ELF-1 (cell line): ENCODE results near the gene KNDC1.

Source experiments
- DNase-seq: peaks from one replicate; pipeline ENCODE4 v3.0.0-alpha.2; 2016; ENCODE audit warnings: low read depth, low spot score

The KNDC1 gene

DNA sequence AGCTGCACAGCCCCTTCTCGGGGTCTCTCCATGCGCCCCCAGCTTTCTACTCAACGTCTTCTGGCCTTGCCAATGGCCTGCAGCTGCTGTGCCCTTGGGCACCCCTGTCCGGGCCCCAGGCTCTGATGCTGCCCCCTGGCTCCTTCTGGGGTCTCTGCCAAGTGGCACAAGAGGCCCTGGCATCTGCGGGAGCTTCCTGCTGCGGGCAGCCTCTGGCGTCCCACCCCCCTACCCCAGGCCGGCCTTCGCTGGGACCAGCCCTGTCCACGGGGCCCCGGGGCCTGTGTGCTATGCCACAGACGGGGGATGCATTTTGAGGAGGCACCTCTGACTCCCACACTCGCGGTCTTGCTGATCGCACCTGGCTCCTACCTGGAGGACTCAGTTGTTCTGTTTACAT, 80.0 kb downstream of the KNDC1 start:
- no peak for DNase-seq

GRCh38 chr10:133241501-133242205, 81.6 kb downstream of the KNDC1 start:
- DNase-seq, result no peak

- no peak for DNase-seq
Observed at GRCh38 chr10:133242611-133243356, 82.8 kb downstream of the KNDC1 start.

DNA sequence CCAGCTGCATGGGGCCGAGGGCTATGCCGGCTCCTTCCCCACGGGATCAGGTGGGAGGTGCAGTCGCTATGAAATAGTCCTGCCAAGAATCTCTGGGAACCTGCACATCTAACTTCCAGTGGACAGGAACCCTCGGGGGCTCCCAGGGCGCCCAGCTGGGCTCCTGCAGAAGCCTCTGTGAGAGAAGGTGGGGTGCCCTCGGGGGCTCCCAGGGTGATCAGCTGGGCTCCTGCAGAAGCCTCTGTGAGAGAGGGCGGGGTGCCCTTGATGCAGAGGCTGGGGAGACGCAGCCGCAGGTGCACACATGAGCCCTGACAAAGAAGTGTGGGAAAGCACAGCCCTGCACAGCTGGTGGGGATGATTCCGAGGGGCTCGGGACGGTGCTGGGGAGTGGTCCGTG, 83.6 kb downstream of the KNDC1 start:
- no peak for DNase-seq

DNA sequence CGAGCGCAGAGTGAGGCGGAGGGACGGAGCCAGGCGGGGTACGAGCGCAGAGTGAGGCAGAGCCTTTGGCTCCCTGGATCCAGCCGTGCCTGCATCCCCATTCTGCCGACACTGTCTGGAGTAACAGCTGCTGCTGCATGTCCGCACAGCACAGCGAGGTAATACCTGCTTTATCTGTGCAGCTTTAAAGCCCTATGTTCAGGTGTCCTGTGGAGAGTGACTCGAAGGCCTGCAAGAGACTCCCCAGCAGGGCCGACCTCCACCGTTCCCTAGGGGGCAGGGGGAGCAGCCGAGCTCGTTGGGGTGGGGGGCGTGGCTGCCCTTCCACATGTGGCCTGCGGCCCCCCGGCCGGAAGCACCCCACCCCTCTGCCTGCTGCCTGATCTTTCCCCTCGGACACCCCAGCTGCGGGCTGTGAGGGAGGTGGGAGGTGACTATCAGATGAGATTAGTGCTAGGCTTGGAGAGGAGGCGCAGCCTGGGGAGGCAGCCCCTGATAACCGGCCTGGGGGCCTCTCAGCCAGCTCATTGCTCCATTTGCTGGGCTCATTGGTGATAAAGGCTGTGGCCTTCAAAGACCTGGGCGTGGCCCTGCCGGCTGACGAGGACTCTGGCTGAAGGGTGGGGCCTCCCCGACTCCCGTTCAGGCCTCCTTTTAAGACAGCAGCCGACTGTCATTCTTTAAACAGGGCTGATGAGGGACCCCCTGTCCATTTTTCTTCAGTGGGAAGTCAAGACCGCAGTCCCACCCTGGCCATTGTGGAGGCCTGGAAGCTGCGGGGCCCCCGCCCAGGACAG, 85.6 kb downstream of the KNDC1 start:
- peak; percentile 74 for DNase-seq

GRCh38 chr10:133246236-133246626, 86.2 kb downstream of the KNDC1 start:
- DNase-seq, result no peak

- DNase-seq, result no peak
Observed at GRCh38 chr10:133247681-133248333, 87.8 kb downstream of the KNDC1 start.

- DNase-seq, result no peak
Observed at GRCh38 chr10:133248334-133248715, 88.3 kb downstream of the KNDC1 start.

GRCh38 chr10:133249094-133249780, 89.2 kb downstream of the KNDC1 start:
- no peak for DNase-seq

DNA sequence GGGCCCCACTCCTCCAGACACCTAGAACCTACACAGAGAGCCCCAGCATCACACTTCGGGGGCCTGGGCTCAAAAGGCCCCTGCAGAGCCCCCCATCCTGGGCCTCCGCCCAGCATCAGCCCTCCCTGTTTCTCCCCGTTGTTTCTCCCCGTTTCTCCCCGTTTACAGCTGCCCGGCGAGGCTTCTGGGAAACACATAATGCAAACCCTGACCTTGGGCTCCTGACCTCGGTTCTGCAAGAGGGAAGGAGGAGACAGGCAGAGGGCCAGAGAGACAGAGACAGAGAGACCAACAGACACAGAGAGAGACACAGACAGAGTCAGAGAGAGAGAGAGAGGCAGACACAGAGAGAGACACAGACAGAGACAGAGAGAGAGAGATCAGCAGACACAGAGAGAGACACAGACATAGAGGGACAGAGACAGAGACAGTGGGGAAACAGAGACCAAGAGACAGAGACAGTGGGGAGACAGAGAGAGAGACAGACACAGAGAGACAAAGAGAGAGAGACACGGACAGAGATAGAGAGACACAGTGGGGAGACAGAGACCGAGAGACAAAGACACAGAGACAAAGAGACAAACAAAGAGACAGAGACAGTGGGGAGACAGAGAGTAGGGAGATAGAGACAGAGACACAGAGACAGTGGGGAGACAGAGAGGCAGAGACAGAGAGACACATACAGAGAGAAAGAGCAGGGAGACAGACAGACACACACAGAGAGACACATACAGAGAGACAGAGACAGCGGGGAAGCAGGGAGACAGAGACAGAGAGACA, 90.1 kb downstream of the KNDC1 start:
- no peak for DNase-seq

- DNase-seq, result no peak
Observed at GRCh38 chr10:133251388-133252222, 91.6 kb downstream of the KNDC1 start.

DNA sequence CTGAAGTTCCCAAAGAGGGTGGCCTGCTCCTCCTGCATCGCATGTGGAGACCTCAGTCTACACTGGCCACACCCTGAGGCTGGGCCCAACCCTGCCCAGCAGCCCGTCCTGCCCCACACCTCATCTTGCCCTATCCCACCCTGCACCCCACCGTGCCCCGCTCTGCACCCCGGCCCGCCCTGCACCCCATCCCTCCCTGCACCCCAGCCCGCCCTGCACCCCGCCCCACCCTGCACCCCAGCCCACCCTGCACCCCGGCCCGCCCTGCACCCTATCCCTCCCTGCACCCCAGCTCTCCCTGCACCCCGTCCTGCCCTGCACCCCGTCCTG, 92.2 kb downstream of the KNDC1 start:
- no peak for DNase-seq

DNA sequence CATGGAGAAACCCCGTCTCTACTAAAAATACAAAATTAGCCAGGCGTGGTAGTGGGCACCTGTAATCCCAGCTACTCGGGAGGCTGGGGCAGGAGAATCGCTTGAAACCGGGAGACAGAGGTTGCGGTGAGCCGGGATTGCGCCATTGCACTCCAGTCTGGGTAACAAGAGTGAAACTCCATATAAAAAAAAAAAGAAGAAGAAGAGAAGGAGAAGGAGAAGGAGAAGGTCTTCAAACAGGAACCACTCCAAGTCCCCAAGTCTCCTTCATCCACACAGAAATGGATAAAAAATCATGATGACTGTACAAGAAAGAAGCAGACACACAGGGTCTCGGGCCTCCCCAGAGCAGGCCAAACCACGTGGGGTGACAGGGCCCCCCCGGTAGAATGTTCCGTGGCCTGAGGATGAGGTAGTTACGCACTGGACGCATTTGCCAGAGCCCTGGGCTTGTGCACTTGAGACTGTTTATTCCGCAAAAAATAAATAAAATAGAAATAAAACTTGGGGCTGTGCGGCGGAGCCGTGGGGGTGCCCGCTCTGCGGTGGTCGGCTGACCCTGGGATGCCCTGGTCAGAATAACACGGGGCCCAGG, 93.4 kb downstream of the KNDC1 start:
- no peak for DNase-seq

DNA sequence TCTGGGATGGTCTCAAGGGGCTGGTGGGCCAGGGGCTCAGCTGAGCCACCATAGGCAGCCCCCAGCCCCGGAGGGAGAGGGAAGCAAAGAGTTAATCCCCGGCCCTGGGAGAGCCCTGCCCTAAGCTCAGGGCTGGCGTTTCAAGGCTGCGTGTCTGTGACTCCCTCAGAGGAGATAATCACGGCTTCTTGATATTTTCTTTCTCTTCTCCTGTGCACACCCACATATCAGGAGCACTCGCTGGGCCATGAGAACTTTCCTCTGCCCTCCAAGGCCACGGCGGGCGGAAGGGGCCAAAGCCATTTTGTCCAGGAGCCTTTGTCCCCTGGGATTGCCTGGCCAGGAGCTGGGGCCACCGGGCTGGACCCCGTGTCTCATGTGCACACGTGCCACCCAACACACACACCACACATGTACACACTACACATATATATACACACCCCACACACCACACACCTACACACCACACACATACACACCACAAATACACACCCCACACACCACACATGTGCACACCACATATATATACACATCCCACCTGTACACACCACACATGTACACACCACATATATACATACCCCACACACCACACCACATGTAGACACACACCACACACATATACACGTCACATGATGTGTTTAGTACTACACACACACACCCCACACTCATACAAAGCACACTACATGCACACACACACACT, 94.6 kb downstream of the KNDC1 start:
- DNase-seq, result no peak

- no peak for DNase-seq
Observed at GRCh38 chr10:133255323-133255722, 95.3 kb downstream of the KNDC1 start.

DNA sequence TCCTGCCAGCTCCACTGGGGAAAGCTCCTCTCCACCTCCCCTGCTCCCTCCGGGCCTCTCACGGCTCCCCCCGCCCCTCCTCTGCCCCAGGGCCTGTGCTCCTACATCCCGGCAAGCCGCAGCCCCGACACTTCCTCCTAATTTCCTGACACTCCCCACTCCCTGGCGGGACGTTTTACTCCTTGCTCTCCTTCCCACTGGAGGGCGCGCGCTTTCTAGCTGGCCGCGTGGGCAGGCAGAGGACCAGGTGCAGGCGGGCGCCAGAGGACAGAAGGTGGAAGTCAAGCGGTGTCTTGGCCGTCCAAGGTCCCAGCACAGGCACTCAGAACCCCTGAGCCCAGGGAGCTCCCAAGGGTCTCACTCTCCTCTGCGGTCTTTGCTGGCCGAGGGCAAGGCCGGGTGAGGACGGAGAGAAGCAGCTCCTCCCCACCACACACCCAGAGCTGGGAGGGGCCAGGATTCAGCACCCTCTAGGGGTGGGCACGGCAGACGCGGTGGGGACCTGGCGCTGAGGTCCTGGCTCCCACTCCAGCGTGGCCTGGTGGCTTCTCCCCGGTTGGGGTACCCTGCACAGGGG, 97.6 kb downstream of the KNDC1 start:
- DNase-seq, result peak; percentile 60

GRCh38 chr10:133258066-133258817, 98.2 kb downstream of the KNDC1 start:
- DNase-seq, result no peak
